Measurements from ENCODE around the gene MBD1.

DNA sequence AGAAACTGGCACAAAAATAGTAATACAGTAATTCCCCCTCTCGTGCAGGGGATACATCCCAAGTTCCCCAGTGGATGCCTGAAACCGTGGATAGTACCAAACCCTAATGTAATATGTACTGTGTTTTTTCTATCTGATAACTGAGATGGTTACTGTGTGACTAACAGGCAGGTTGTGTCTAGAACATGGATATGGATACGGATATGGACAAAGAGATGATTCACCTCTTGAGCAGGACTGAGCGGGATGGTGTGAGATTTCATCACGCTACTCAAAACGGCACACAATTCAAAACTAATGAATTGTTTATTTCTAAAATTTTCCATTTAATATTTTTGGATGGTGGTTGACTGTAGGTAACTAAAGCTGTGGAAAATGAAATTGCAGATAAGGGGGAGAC is 3.4 kb downstream of the MBD1 start:
- TF ChIP-seq CTCF (IDR thresholded peaks at IDR 0.05; ENCODE audit: low read length): no peak
- no peak for TF ChIP-seq EZH2 (optimal IDR thresholded peaks at IDR 0.05; ENCODE audit: low read depth, low read length)
- no peak for TF ChIP-seq EZH2phosphoT487 (IDR thresholded peaks at IDR 0.05; ENCODE audit: low read length)
